ENCODE results near the gene SH3YL1. TPM values are rescaled to one million over a fixed set of nuclear protein-coding genes. Genes with fewer than 3 reads are reported as not detected.

SH3YL1 gene
- total RNA-seq, 1 experiment from 2014 or later: 26.5 TPM

- Histone ChIP-seq H3K4me1 (ENCODE audit: insufficient read depth, low read length) (no peaks in the 10 kb centered on the region), H3K18ac (ENCODE audit: insufficient read length, low read depth, low read length) (no peak overlapping the region), H2BK12ac (ENCODE audit: insufficient read length, low read depth, low read length) (no peak overlapping the region), H3K27ac (ENCODE audit: insufficient read length, low read depth, low read length) (no peak overlapping the region), H3K4me2 (ENCODE audit: insufficient read depth, insufficient read length, low read length) (no peak overlapping the region), H2AK5ac (ENCODE audit: insufficient read length, low read length) (no peak overlapping the region), H2AFZ (ENCODE audit: low read length) (no peak overlapping the region), H3K23me2 (ENCODE audit: insufficient read length, low read depth, low read length, poor library complexity, severe bottlenecking) (no peaks in the 10 kb centered on the region), H3K14ac (ENCODE audit: insufficient read depth, low read length) (no peak overlapping the region), H2BK15ac (ENCODE audit: low read depth, low read length) (no peak overlapping the region), H3K4ac (ENCODE audit: low read depth, low read length) (no peak overlapping the region), H3K79me2 (ENCODE audit: insufficient read depth, low read length) (peaks cover 2% of the 10 kb centered on the region; the same call in 1 of the 2 replicates), H2BK20ac (ENCODE audit: low read depth, low read length, poor library complexity, severe bottlenecking) (no peak overlapping the region), H2BK120ac (ENCODE audit: low read depth, low read length, poor library complexity, severe bottlenecking) (no peak overlapping the region), H3K56ac (ENCODE audit: insufficient read length, low read depth, low read length) (no peak overlapping the region), H3K23ac (ENCODE audit: insufficient read length, low read depth, low read length) (no peak overlapping the region), H3K79me1 (ENCODE audit: insufficient read depth, low read depth, low read length, poor library complexity, severe bottlenecking) (peaks cover 8% of the 10 kb centered on the region), H3K9ac (ENCODE audit: extremely low read depth, insufficient read length, low read length) (no peak overlapping the region), H4K20me1 (ENCODE audit: control insufficient read depth, insufficient read depth, insufficient read length) (no peaks in the 10 kb centered on the region), H3T11ph (ENCODE audit: low read length) (no peak overlapping the region), H3K9me3 (ENCODE audit: control insufficient read depth, low read depth, low read length) (no peaks in the 10 kb centered on the region), H4K5ac (ENCODE audit: insufficient read length, low read depth, low read length) (no peak overlapping the region), H4K8ac (replicated peaks; ENCODE audit: insufficient read length, low read depth, low read length) (no peak overlapping the region), H2BK5ac (ENCODE audit: insufficient read length, low read length) (no peak overlapping the region), H3K27me3 (ENCODE audit: insufficient read depth, low read length) (no peaks in the 10 kb centered on the region), H4K91ac (ENCODE audit: insufficient read length, low read depth, low read length) (no peak overlapping the region)
- no peak for DNase-seq
- H3K27me3 Mint-ChIP-seq (ENCODE audit: low read depth): 0 out of 2 replicates have a peak, but pooled peaks cover under 1% of the 10 kb centered on the region
- TF ChIP-seq, protein P1, sequence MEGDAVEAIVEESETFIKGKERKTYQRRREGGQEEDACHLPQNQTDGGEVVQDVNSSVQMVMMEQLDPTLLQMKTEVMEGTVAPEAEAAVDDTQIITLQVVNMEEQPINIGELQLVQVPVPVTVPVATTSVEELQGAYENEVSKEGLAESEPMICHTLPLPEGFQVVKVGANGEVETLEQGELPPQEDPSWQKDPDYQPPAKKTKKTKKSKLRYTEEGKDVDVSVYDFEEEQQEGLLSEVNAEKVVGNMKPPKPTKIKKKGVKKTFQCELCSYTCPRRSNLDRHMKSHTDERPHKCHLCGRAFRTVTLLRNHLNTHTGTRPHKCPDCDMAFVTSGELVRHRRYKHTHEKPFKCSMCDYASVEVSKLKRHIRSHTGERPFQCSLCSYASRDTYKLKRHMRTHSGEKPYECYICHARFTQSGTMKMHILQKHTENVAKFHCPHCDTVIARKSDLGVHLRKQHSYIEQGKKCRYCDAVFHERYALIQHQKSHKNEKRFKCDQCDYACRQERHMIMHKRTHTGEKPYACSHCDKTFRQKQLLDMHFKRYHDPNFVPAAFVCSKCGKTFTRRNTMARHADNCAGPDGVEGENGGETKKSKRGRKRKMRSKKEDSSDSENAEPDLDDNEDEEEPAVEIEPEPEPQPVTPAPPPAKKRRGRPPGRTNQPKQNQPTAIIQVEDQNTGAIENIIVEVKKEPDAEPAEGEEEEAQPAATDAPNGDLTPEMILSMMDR (conservative IDR thresholded peaks at IDR 0.05): no peak
- H3K27ac Mint-ChIP-seq: no peak overlapping the region
- H3K4me1 Mint-ChIP-seq: peaks cover 9% of the 10 kb centered on the region in 2 experiments
- H3K36me3 Mint-ChIP-seq (ENCODE audit: insufficient read depth in 1 of 3, low read depth in 3 of 3): peaks cover 36 to 65% (median 64%) of the 10 kb centered on the region in 3 experiments
- WGBS (ENCODE audit: extremely low coverage, insufficient read length, low lambda C conversion rate): no CpG with 5 or more reads among the region's 4 CpGs
- H3K9me3 Mint-ChIP-seq: no peaks in the 10 kb centered on the region
- H3K4me3 Mint-ChIP-seq: no peak overlapping the region
These were observed 15.1 kb upstream of the SH3YL1 start for GRCh38 chr2:278927-279320.

Measured in H9 (cell line).